HG03064 (cell line): ENCODE data around the gene FAM181A.

ENCODE experiments used
- ATAC-seq: cut with Tn5 transposase; IDR thresholded peaks from one replicate; pipeline ENCODE4 v1.9.1; 2021; ENCODE audit warnings: low read depth; ENCODE audit not compliant: unreplicated experiment

FAM181A gene

GRCh38 chr14:93947282-93947681 is 20.1 kb downstream of the FAM181A start:
- ATAC-seq = no peak

DNA sequence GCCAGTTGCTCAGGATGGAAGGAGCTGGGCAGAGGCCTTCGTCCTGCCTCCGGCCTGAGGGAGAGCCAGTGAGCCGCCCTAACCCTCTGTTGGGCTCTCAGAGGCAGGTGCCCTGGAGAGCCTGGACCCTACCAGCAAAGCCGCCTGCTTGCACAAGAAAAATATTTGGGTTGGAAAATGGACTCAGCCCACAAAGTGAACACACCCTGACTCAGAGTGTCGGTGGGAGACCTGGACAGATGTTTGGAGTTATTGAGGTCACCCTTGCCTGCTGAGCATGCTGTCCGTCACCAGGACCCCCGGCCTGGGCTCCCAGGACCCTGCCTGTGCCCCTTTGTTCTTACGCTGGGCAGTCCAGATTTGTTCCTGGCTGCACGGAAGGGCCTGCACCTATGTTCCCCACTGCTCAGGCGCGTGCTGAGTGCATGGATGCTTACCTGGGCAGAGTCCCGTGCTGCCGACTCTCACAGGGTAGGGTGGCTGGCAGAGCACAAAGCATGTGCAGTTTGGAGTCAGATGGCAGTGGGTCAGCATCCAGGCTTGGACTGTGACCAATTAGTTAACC is 22.4 kb downstream of the FAM181A start:
- no peak for ATAC-seq

- no peak for ATAC-seq
Observed at GRCh38 chr14:93950948-93951634, 23.9 kb downstream of the FAM181A start.

- ATAC-seq = no peak
Observed at GRCh38 chr14:93951635-93952540, 24.7 kb downstream of the FAM181A start.

DNA sequence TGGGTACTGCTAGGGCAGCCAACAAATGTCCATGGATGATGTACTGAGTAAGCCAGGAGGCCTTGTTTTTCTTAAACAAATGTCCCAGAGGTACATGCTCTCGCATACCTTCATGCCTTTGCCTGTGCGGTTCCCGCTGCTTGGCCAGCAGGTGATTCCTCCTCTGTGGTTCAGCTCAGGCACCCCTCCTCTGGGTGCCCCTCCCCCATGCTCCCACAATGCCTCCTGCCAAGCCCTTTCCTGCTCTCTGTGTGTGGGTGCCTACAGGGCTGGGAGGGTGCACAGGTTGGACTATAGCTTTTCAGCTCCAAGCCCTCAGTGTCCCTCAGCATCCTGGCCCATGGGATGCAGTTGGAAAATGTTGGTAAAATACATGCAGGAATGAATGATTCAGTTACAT is 25.7 kb downstream of the FAM181A start:
- ATAC-seq = no peak

- no peak for ATAC-seq
Observed at GRCh38 chr14:93953263-93953662, 26.1 kb downstream of the FAM181A start.

- no peak for ATAC-seq
Observed at GRCh38 chr14:93953739-93954515, 26.8 kb downstream of the FAM181A start.

DNA sequence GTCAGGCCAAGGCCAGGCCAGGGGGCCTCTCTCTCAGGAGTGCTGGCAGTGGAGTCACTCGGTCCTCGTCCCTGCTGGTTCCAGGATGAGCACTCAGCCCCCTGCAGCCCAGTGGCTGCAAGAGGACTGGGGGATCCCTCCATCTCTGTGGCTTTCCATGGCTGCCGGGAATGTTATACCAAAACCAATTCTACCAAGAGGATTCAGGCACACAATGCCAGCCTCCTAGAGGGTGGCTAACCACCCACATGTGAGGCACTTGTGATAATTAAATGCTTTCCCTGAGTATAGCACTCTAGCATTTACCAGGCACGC is 27.3 kb downstream of the FAM181A start:
- ATAC-seq = no peak

- no peak for ATAC-seq
Observed at GRCh38 chr14:93954900-93955849, 28.0 kb downstream of the FAM181A start.

DNA sequence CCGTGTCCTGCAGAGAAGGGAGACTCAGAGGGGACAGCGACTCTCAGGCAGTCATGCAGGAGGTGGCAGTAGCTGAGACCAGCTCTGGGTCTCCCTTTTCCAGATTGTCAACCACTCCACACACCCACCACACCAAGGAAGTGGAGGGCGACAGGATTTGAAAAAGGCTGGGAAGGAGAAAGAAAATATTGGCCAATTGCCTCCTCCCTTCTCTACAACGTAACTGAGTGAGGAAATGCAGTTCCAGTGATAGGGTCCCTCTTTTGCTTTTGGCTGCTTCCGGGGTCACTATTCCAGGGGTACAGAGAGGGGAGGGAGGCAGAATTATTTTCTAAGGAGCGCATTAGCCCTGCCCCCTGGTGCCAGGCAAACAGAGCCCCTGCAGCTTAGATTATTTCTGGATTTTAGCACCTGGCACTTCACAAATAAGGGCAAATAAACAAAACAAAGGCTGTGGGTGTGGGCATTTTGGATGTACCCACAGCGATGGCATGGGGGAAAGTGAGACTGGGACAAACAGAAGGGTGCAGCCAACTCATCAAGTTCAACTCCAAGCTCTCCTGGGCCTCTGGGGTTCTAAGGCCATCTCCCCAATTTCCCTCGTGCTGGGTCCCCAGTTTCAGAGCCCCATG is 28.8 kb downstream of the FAM181A start:
- no peak for ATAC-seq

DNA sequence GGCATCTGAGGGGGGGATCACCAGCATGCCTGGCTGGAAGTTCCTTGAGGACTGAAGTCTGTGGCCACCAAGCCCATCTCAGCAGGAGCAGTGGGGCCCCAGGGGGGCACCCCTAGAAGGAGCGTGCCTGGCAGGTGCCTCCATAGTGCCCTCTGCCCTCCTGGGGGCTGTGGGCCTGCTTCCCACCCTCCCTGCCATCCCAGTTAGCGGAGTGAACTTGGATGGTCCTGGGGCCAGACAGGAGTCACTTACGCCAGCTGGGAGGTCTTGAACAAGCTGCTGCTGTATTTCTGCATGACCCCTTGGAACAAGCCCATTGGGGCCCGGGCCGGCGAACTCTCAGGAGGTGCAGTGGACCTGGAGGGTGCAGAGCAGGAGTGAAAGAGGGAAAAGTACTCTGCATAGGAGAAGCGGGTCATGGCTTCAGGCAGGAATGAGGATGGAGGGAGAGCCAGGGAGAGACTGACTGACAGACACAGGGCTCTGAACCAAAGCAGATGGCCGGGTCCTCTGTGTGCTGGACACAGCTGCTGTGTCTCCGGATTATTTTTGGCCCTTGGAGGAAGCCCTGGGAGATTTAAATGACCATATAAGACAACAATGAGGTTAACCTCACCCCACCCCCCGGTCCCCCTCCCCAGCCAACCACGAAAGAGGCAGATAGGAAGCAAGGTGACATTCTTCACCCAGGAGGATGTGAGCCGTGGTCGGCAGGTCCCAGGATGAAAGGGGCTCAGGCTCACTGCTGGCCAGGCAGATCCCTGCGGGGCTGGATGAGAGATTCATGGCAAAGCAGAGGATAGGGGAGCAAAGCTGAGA is 29.6 kb downstream of the FAM181A start:
- ATAC-seq = no peak

GRCh38 chr14:93957333-93957710 is 30.2 kb downstream of the FAM181A start:
- ATAC-seq = no peak

DNA sequence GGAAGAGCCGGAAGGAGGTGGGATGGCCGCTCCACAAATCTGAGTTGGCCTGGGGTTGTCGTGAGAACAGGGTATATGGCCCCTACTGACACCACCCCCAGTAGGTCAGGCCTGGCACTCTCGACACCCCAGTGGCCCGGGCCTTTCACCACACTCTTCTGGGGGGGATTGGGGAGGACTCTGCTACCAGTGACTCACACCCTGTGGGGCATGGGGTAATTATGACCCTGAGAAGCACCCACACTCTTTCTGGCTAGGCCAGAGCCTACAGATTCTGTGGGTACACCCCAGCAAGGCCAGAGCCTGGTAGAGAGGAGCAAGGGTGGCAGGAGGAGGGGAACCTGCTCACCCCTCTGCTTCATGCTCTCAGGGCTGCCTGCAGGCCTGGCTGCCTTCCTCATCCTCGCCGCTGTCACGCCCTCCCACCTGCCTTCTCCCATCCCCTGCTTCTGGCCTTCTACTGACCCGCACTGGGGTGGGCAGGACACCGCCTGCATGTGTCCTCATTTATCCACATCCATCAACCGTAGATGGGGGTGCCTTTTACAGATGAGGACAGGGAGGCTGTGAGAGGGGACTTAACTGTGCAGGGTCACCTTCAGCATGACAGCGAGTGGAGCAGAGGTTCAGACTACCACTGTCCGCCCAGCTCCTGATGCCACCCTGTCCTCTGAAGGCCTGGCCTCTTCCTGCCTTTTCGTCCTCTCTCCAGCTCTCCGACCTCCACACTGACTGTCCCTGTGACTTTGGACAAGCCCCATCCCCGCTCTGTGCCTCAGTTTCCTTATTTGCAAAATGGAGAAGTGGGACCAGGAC is 30.8 kb downstream of the FAM181A start:
- no peak for ATAC-seq

DNA sequence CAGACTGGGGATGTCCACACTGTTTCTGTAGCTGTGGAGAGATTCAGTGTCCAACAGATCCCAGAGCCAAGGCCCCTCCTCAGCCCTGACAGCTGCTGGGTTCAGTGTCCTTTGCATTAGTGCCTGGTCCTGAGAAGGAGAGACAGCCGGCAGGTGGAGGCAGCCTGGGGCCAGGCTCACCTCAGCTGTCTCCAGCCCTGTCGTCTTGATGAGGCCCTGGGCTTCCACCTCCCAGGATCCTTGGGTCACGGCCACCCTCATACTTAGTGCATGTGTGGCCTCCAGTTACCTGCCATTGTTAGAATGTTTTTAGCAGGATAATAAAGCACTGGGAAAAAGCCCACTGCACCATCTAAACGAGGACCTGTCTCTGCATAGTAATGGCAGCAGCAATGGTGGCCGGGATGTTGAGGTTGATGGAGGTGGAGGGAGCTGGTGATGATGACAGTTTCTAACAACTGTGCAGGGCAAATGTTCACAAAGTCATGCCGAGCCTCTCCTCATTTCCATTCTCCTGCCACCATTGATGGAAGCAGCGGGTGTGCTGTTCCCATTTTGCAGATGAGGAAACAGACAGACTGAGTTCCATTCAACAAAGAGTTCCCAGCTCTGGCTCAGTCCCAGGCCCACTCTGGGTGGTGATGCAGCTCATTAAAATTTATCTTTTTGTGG is 31.6 kb downstream of the FAM181A start:
- ATAC-seq = no peak

GRCh38 chr14:93959239-93960107 is 32.3 kb downstream of the FAM181A start:
- peak; percentile 64 for ATAC-seq

DNA sequence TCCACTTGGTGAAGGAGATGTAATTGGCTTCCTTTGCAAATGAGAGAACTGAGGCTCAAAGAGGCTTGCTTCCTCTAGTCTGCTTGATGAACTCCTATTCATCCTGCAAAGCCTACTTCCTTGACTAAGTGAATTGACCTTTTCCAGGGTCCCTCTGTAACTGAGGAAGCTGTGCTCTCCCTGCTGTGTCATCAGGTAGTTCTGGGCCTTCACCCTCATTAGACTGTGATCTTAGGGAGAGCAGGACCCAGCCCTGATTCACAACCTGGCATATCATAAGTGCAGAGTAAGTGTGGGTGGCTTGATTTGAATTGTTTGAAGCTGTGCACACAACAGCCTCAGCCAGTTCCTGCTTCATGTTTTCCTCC is 32.9 kb downstream of the FAM181A start:
- ATAC-seq = no peak
